GM10248 (cell line): ENCODE data around the gene EFCC1.

Source experiments
- CTCF ChIA-PET: fragments of 300-600 bp; sonication (Branson Sonifier 250); formaldehyde crosslinking; extraction: SDS; loops from one replicate; lab custom pipeline; 2021; ENCODE audit warnings: antibody characterized with exemption; lab: Yijun Ruan, JAX
- POLR2A ChIA-PET: fragments of 350-650 bp; sonication (Branson Sonifier 250); formaldehyde crosslinking; extraction: SDS; loops from one replicate; lab custom pipeline; 2020; ENCODE audit warnings: antibody characterized with exemption; lab: Yijun Ruan, JAX
- DNase-seq: peaks from one replicate; pipeline ENCODE4 v3.0.0; 2012; ENCODE audit errors: extremely low spot score
- TF ChIP-seq, protein P1 (sequence below): IDR thresholded peaks from 2 replicates; pipeline ENCODE4 v1.5.1; 2012; ENCODE audit warnings: mild to moderate bottlenecking, low read depth; ENCODE audit errors: extremely low read depth, missing control alignments, control extremely low read depth

The EFCC1 gene

GRCh38 chr3:129033151-129033550, 32.0 kb downstream of the EFCC1 start:
- DNase-seq: no peak
- ChIA-PET POLR2A (no interaction called here), CTCF (interaction anchor here (1.2 to 3.0 kb wide), 2 partner anchors 20 to 213 kb away, joined by 3 to 12 read pairs; no protein-coding TSS in a partner anchor)
- TF ChIP-seq, protein P1, sequence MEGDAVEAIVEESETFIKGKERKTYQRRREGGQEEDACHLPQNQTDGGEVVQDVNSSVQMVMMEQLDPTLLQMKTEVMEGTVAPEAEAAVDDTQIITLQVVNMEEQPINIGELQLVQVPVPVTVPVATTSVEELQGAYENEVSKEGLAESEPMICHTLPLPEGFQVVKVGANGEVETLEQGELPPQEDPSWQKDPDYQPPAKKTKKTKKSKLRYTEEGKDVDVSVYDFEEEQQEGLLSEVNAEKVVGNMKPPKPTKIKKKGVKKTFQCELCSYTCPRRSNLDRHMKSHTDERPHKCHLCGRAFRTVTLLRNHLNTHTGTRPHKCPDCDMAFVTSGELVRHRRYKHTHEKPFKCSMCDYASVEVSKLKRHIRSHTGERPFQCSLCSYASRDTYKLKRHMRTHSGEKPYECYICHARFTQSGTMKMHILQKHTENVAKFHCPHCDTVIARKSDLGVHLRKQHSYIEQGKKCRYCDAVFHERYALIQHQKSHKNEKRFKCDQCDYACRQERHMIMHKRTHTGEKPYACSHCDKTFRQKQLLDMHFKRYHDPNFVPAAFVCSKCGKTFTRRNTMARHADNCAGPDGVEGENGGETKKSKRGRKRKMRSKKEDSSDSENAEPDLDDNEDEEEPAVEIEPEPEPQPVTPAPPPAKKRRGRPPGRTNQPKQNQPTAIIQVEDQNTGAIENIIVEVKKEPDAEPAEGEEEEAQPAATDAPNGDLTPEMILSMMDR: no peak

GRCh38 chr3:129033633-129034321, 32.7 kb downstream of the EFCC1 start:
- ChIA-PET CTCF (interaction anchor here (0.7 to 3.0 kb wide), 3 partner anchors 14 to 20 kb away, joined by 3 to 12 read pairs (median 3); no protein-coding TSS in a partner anchor), POLR2A (no interaction called here)
- TF ChIP-seq, protein P1: no peak
- no peak for DNase-seq

GRCh38 chr3:129034642-129035041, 33.5 kb downstream of the EFCC1 start:
- ChIA-PET POLR2A (no interaction called here), CTCF (interaction anchor here (1.4 to 3.0 kb wide), 2 partner anchors 14 to 19 kb away, joined by 3 to 12 read pairs; no protein-coding TSS in a partner anchor)
- TF ChIP-seq, protein P1: no peak
- no peak for DNase-seq

DNA sequence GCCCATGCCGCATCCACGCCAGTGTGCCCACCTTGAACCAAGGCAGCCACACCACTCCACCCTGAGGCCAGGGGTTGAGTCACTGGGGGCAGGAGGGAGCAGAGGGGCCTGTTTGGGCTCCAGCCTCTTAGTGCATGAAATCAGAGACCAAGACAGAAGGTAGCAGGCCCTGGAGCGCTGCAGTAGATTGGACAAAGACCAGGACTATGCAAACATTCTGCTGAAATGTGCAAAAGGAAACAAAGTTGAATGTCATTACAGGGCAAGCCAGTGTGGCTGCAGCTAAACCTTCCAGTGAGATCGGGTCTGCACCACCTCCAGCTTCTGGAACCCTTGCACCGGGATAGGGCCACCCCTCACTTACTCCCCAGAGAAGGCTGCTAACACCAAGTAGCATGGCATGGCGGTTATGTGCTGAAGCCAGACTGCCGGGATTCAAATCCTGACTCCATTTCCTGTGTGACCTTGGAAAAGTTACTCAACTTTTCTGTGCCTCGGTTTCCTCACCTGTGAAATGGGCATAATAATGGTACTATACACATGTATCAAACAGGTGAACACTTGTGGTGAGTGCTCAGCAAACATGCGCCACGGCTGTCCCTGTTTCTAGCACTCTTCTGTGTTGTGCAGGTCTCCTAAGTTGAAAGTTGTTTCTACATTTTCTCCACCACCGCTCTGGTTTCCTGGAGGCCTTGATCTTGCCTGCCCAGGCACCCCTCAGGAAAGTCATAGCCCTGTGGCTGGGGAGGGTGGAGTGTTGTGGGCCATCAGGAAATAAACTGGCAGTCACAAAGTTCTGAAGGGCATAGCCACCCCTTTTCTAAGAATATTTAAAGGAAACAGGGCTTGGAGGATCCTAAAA, 34.5 kb downstream of the EFCC1 start:
- TF ChIP-seq, protein P1: no peak
- DNase-seq: no peak
- POLR2A ChIA-PET: no interaction called here
- CTCF ChIA-PET: interaction anchor here (1.4 kb wide), 1 partner anchor 15 kb away, joined by 3 read pairs; no protein-coding TSS in a partner anchor

DNA sequence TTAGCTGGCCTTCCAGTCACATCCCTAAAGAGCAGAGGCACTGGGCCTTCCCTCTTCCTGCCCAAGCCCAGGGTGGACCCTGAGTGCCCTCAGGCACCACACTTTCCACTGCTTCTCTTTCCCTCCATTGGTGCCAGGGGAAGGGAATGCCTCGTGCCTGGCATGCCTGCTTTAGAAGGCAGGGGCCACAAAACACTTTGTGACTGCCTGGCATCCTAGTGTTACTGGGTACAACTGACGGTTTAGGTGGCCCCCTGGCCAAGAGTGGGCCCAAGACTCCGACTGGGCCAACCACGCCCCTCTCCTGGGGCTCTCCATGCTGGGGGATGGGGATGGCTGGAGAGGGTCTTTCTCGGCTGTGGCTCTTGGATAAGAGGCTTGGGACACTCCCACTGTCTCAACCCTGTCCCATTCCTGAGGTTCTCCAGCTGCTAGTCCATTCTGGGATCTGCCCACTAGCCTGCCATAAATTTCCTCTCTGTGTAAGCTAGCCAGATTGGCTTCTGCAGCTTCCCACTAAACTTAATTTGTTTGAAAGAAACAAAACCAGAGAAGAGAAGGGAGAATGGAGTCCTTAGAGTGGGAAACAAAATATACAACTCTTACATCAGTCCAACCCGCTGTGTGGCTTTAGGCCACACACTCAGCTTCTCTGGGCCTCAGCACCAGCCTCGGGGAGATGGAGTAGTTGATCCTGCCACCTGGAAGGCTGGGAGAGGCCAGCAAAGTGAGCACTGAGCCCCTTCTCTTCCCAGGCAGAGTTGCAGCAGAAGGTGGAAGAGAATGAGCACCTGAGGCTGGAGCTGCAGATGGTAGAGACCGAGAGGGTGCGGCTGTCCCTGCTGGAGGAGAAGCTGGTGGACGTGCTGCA, 35.4 kb downstream of the EFCC1 start:
- ChIA-PET CTCF (interaction anchor here (0.7 to 3.9 kb wide), 5 partner anchors 8 to 209 kb away, joined by 3 to 27 read pairs (median 4); no protein-coding TSS in a partner anchor), POLR2A (no interaction called here)
- DNase-seq: no peak
- TF ChIP-seq, protein P1: no peak
